22Rv1 (cell line): ENCODE results near the gene AKT3.

Experiments
- H3K27ac ChIP-seq: fragments of 450-650 bp; 2 replicates; pipeline ENCODE4 v1.5.1; 2017
- CTCF ChIP-seq: fragments of 450-650 bp; IDR thresholded peaks from 2 replicates; pipeline ENCODE4 v1.5.1; 2017; ENCODE audit warnings: mild to moderate bottlenecking
- ZFX ChIP-seq: fragments of 450-650 bp; IDR thresholded peaks from 2 replicates; pipeline ENCODE4 v1.6.1; 2017; ENCODE audit warnings: antibody characterized with exemption, borderline replicate concordance

Gene AKT3

GRCh38 chr1:243549791-243550190 is 300.3 kb downstream of the AKT3 start:
- TF ChIP-seq ZFX (no peak), CTCF (no peak)
- H3K27ac ChIP-seq, result no peak overlapping the region

- H3K27ac ChIP-seq, result no peak overlapping the region
- TF ChIP-seq ZFX (no peak), CTCF (no peak)
Observed at GRCh38 chr1:243549108-243549507, 300.9 kb downstream of the AKT3 start.

- TF ChIP-seq CTCF (no peak), ZFX (no peak)
Observed at GRCh38 chr1:243548516-243548915, 301.5 kb downstream of the AKT3 start.

GRCh38 chr1:243547891-243548290 is 302.2 kb downstream of the AKT3 start:
- no peak overlapping the region for H3K27ac ChIP-seq
- TF ChIP-seq CTCF, result no peak
- no peak for TF ChIP-seq ZFX

More at GRCh38 chr1:243548516-243548915, 301.5 kb downstream of the AKT3 start:
- H3K27ac ChIP-seq, result no peak overlapping the region

GRCh38 chr1:243546457-243546856 is 303.6 kb downstream of the AKT3 start:
- no peak overlapping the region for H3K27ac ChIP-seq
- TF ChIP-seq CTCF, result no peak
- no peak for TF ChIP-seq ZFX

- H3K27ac ChIP-seq, result no peak overlapping the region
- TF ChIP-seq ZFX (no peak), CTCF (no peak)
Observed at GRCh38 chr1:243543501-243543900, 306.5 kb downstream of the AKT3 start.

- H3K27ac ChIP-seq, result no peak overlapping the region
- no peak for TF ChIP-seq ZFX
- TF ChIP-seq CTCF, result peak; percentile 18; the same call in 1 of the 2 replicates
Observed at GRCh38 chr1:243542739-243543415, 307.2 kb downstream of the AKT3 start.
